ENCODE measurements around the gene TIPARP.

DNA sequence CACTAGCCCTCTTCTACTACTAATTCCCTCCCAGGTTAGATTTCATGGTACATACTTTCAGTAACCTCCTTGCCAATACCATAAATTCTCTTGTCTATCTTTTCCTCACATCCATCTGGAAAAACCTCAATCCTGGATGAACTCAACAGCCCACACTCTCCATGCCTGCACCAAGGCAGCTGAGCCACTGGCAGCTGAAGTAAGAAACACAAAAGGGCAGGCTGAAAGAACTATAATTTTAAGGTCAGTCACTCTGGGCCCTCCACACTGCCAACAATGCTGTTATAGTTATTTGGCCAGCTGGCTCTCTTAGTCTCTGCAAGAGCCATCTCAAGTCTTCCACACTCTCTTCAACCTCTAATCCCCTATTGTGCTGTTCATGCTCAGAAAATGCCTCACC lies 15.1 kb upstream of the TIPARP start:
- TF ChIP-seq, protein P1, sequence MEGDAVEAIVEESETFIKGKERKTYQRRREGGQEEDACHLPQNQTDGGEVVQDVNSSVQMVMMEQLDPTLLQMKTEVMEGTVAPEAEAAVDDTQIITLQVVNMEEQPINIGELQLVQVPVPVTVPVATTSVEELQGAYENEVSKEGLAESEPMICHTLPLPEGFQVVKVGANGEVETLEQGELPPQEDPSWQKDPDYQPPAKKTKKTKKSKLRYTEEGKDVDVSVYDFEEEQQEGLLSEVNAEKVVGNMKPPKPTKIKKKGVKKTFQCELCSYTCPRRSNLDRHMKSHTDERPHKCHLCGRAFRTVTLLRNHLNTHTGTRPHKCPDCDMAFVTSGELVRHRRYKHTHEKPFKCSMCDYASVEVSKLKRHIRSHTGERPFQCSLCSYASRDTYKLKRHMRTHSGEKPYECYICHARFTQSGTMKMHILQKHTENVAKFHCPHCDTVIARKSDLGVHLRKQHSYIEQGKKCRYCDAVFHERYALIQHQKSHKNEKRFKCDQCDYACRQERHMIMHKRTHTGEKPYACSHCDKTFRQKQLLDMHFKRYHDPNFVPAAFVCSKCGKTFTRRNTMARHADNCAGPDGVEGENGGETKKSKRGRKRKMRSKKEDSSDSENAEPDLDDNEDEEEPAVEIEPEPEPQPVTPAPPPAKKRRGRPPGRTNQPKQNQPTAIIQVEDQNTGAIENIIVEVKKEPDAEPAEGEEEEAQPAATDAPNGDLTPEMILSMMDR (IDR thresholded peaks at IDR 0.05; ENCODE audit: low read length), result no peak
- TF ChIP-seq EZH2 (optimal IDR thresholded peaks at IDR 0.05; ENCODE audit: low read depth, low read length), result no peak

All from MM.1S (cell line).